ENCODE data around the gene NUP210L. TPM values are rescaled to one million over a fixed set of nuclear protein-coding genes. Genes with fewer than 3 reads are reported as not detected.

Gene NUP210L
- total and polyA plus RNA-seq, 2 of the 13 experiments (the other 11 are each of a cell fraction or from before 2014, with no cell fraction given), result not detected

GRCh38 chr1:153946622-153947241 is 208.1 kb downstream of the NUP210L start, which contains the start of gene DENND4B (continued):
- TF ChIP-seq BCLAF1 (IDR thresholded peaks at IDR 0.05) (no peak), ZNF430 (CRISPR knock-in tag; IDR thresholded peaks at IDR 0.05) (no peak), NFKBIZ (CRISPR knock-in tag; IDR thresholded peaks at IDR 0.05) (0 out of 2 replicates have a peak, but pooled peaks have one; percentile 29), ERF (CRISPR knock-in tag; IDR thresholded peaks at IDR 0.05) (peak; percentile 76; the same call in 1 of the 2 replicates), SNAPC4 (CRISPR knock-in tag; IDR thresholded peaks at IDR 0.05) (no peak), CEBPG (CRISPR knock-in tag; IDR thresholded peaks at IDR 0.05) (no peak; the same call in 1 of the 2 replicates), ZBTB7A (CRISPR knock-in tag; IDR thresholded peaks at IDR 0.05) (0 out of 2 replicates have a peak, but pooled peaks have one; percentile 19), ZNF460 (CRISPR knock-in tag; IDR thresholded peaks at IDR 0.05; ENCODE audit: borderline replicate concordance) (no peak), BRF2 (CRISPR knock-in tag; IDR thresholded peaks at IDR 0.05) (peak; percentile 32; the same call in 1 of the 2 replicates), ISL2 (CRISPR knock-in tag; IDR thresholded peaks at IDR 0.05) (peak; percentile 66; the same call in 1 of the 2 replicates), NR2C2 (CRISPR knock-in tag; IDR thresholded peaks at IDR 0.05; ENCODE audit: borderline replicate concordance) (peak; percentile 78), HOXA9 (CRISPR knock-in tag; IDR thresholded peaks at IDR 0.05; ENCODE audit: borderline replicate concordance) (no peak), EZH2 (conservative IDR thresholded peaks at IDR 0.05; ENCODE audit: low read depth, low read length) (no peak), PBX2 (CRISPR knock-in tag; IDR thresholded peaks at IDR 0.05) (no peak), HMG20A (CRISPR knock-in tag; IDR thresholded peaks at IDR 0.05; ENCODE audit: borderline replicate concordance) (peak; percentile 29; the same call in 1 of the 2 replicates)
- TF ChIP-seq, protein P1, sequence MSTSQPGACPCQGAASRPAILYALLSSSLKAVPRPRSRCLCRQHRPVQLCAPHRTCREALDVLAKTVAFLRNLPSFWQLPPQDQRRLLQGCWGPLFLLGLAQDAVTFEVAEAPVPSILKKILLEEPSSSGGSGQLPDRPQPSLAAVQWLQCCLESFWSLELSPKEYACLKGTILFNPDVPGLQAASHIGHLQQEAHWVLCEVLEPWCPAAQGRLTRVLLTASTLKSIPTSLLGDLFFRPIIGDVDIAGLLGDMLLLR (CRISPR knock-in tag; IDR thresholded peaks at IDR 0.05), result no peak
- TF ChIP-seq, protein P2, sequence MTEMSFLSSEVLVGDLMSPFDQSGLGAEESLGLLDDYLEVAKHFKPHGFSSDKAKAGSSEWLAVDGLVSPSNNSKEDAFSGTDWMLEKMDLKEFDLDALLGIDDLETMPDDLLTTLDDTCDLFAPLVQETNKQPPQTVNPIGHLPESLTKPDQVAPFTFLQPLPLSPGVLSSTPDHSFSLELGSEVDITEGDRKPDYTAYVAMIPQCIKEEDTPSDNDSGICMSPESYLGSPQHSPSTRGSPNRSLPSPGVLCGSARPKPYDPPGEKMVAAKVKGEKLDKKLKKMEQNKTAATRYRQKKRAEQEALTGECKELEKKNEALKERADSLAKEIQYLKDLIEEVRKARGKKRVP (CRISPR knock-in tag; IDR thresholded peaks at IDR 0.05), result peak in 1 of 2 experiments; percentile 14; a peak in 1 of 4 replicates

Data from HepG2 (cell line).